Measurements from ENCODE around the gene PEX11B.

PEX11B gene

DNA sequence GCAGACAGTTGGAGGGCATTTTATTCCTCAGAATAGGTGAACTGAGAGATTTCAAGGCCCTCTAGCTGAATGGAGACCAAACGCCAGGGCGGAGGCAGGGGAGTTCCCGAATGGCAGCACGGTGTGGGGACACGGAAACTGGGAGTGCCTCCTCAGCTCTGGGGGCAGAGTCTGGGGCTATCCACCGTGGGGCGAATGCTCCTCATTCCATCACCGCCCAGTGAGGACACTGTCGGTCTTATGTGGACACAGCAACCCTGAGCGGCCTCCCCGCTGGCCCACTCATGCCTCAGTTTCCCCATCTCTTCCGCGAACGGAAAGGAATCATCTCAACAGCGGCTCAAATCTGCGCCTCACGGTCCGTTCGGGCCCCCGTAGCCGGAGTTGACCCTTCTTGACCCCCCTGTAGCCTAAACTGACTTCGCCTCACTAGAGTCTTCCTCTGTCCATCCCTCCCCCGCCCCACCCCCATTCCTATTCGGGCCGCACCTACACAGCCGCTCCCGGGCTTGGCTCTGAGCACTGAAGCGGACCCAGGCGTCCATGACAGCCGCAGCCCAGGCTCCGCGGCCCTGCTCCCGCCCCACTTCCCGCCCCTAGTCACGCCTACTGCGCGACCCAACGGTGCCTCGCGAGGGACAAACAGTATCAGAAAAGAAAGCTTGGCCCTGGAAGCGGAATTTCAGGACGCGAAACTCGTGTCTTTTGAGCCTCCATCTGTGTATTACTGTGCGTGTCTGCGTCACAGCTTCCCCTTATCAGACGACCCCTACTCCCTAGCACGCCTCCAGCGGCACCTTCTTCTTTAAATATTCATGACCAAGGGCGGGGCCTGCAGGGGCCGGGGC, at the start of gene PEX11B:
Gene PEX11B (minus strand): TSS at position 574 of the 848 bp plus-strand sequence. CDS start 29 bp downstream, at position 545.
- DNase-seq: peak; percentile 81

DNA sequence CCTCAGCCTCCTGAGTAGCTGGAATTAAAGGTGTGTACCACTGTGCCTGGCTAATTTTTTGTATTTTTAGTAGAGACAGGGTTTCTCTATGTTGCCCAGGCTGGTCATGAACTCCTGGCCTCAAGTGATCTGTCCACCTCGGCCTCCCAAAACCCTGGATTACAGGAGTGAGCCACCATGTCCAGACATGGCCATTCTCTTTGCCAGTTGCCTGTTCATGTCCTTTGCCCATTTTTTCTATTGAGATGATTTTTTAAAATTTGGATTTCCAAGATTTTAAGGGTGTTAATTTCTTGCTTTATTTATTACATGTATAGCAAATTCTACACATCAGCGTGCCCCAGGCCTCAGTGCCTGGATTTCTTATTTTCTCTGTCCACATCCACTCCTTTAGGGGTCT, 48.8 kb upstream of the PEX11B start:
- no peak for DNase-seq

DNA sequence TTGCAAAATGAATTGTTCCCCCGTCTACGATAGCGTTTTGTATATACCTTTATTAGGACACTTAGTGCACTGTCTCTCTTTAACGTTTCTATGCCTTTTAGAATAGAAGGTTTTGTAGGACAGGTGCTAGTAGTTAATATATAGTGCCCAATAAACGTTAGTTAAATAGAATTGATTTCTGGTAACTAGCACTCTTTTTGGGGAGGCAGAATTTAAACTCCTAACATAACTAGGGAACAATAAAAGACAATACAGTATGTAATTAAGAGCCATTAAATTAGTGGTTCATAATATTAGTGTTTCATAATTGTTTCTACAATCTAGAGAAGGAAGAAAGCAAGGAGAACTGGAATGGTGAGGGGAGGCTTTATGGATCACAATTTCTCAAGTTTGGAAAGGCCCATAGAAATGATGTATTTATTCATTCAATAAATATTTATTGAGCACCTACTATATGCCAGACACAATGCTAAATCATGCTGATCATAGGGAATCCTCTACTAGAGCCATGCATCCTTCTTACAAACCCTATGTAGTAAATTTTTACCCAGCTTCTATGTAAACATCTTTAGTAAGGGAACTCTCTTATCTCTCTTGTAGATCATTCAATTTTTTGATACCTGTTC, 46.7 kb upstream of the PEX11B start:
- DNase-seq: no peak

- DNase-seq: peak; percentile 91
These were observed 46.0 kb upstream of the PEX11B start, which contains the start of the genes ANKRD34A and POLR3GL for GRCh38 chr1:145964328-145965118. Gene ANKRD34A, minus strand, starts transcription at chr1:145964575. Its CDS starts 2,816 bp downstream, at chr1:145961759. Gene POLR3GL, plus strand, starts transcription at chr1:145964690. Its CDS starts 10,176 bp downstream, at chr1:145974866.

DNA sequence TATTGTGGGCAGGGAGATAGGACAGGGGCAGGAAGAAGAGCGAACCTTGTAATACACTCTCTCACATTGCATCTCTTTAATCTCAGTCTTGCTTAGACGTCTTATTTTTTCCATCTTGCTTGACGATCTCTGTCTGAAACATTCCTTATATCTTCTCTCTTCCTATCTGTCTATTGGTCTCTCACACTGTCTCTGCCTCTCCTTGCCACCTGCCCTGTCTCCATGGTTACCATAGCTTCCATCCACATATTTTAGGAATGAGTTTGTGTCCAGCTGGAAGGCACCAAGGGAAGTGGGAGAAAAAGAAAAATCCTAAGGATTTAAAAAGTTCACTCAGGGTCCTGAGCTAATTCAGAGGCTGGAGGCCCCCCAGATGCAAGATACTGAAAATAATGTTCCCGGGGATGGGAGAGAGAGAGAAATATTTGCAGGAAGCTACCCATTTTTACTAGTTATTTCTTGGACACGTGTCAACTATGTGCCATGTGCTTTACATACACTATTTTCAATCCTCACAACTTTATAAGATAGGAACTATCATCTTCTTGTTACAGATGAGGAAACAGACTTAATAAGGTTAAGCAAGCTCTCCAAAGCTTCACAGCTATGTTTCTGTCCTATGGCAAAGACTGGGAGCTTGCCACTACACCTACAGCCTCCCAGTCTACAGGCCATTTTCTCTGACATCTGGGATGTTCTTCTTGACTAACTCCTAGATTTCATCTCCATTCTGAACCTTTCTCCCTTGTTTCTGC, 44.9 kb upstream of the PEX11B start:
- peak; percentile 87 for DNase-seq

DNA sequence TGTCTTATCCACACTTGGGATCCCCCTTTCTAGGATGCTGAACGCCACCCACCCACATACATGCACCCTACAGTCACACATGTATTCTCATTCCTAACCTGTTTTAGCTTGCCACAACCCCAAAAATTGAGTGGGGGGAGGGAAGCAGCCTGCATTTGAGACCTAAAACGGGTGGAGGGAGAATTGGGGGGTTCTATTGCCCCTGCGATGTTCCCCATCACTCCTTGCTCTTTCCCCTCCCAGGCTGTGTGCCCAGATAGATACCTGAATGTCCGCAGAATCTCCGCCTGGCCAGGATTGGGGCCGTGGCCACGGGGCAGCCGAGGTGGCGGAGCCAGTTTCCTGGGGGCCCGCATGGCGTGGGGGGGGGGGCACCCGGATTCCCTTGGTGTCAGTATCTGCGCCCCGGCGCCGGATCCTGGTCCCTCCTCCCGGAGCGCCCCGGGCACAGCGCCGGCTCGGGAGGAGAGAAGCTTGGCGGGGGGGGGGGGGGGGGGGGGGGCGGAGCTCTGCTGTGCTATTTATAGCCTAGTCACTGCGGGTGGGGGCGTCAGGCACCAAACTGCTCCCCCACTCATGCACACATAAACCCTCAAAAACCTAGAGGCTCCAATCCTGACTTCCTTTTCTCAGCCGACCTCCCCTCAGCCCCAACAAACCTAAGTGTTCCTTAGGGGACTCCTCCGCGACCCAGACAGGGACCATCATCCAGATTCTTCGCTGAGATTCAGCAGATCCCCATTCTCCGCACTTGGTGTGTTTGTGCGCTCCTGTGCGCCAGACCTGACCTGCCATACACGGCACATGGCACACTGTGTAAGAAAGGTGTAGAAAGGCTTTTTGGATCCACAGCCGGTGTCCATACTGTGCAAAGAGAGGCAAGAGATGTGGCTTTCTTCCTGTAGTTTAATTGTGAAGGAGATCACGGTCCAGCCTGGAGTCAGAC, 43.9 kb upstream of the PEX11B start:
- no peak for DNase-seq

DNA sequence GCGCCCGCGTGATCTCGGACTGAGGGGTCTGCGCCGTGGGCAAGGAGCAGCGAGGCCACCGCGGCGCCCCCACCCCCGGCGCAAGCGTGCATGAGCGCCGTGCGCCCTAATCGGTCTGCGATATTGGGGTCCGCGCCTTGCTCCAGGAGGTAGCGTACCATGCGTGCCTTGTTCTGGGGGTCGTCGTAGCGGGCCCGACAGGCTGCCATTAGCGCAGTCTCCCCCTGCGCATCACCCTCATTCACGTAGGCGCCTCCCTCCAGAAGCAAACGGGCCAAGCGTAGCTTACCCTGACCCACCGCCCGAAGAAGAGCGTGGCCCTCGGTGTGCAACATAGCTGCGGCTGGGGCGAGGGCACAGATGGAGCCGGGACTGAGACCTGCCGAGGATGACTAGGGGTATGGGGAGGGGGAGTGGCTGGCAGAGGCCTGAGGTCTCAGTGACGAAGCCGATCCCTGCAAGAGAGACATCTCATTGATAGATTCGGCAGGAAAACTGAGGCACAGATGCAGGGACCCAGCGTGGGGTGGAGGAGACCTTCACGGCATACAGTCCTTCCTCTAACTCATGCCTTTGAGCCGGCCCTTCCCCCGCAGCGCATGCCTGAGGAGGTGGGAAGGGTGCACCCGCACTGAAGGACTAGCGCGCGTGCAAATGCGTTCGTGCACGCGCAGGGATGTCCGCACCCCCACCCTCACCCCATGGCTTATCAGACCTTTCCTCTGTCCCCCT, 43.1 kb upstream of the PEX11B start:
- DNase-seq: no peak

- DNase-seq: no peak
These were observed 42.5 kb upstream of the PEX11B start for GRCh38 chr1:145961109-145961424.

DNA sequence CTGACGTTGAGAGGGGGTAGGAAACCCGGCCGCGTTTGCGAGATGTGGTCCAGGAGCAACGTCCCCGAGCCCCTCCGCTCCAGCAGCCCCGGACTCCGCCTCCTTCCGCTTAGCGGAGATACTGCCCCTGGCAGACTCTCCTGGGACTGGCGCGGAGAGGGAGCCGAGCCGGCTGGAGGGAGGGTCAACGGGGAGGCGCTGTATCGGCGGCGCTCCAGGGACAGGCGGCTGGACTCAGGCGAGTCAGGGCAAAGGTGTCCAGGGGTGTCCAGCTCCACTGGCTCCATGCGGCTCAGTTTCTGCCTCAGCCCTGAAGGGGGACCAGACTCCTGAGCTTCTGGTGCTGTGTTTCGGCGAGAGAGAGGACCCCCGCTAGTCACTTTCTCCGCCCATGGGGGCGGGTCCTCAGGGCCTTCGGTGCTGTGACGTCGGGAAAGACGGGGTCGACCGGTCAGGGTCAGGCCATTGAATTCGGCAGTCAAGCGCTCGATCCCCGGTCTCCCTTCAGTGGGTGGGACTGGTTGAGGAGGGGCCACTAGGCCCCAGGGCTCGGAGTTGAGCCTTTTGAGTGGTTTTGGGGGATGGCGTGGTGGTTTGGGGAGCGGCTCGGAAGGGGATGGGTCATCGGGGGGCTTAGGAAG, 42.1 kb upstream of the PEX11B start:
- peak; percentile 58 for DNase-seq

- DNase-seq: no peak
These were observed 41.5 kb upstream of the PEX11B start for GRCh38 chr1:145959957-145960467.

GRCh38 chr1:145959333-145959732, 40.8 kb upstream of the PEX11B start:
- no peak for DNase-seq

GRCh38 chr1:145958734-145959133, 40.2 kb upstream of the PEX11B start:
- DNase-seq: no peak

DNA sequence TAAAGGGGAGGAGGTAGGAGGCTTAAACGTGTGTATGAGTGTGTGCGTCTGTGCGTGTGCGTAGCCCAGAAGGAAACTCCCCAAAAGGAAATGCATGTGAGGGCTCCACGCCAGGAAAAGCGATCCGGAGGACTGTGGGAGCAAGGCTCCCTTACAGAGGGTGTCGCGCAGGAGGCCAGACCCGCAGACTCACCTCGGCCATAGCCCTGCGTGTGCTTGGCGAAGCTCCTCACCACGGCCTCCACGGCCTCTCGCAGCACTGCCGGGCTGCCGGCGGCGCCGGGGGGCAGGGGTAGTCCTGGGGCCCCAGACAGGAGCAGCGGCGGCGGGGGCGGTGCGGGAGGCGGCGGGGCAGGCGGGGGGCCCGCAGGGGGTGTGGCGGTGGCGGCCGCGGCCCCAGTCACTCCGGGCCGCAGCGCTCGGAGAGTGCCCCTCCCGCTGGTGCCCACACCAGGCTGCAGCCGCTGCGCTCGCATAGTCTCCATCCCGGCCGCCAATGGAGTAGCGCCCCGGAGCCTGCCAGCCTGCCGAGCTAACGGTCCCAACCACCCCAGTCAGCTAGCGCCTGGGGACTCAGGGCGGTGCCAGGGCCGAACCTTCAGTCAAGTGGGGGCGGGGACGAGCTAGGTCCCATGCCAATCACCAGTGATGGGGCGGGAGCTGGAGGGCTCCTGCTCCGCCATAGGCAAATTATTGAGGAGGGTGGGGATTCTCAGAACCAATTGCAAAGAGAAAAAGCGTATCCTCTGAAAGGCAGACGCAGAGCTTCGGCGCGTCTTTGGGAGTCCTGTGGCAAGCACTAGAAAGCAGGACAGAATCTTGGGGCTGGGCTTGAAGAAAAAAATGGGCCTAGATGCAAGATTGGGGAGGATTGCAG, 39.2 kb upstream of the PEX11B start, which contains the start of gene LIX1L:
Gene LIX1L (minus strand): TSS at position 575 of the 877 bp plus-strand sequence. CDS start 90 bp downstream, at position 485.
- peak; percentile 97 for DNase-seq

GRCh38 chr1:145956781-145957442, 38.4 kb upstream of the PEX11B start:
- DNase-seq: peak; percentile 55

DNA sequence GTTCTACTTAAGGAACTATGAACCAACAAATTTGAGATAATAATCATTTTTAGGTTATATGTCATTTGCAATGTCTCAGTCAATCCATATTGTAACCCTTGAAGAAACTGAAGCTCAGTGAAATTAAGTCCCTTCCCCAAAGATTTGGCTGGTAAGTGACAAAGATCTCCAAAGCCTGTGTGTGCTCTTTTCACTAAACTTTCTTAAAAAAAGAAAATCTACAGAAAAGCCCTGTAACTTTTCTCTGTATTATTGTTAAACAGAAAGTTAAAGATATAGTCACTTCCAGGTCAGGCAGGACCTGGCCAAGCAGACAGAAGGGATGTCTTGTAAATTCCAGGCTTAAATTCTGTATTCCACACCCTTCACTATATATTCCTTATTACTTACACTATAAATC, 37.8 kb upstream of the PEX11B start:
- DNase-seq: no peak

DNA sequence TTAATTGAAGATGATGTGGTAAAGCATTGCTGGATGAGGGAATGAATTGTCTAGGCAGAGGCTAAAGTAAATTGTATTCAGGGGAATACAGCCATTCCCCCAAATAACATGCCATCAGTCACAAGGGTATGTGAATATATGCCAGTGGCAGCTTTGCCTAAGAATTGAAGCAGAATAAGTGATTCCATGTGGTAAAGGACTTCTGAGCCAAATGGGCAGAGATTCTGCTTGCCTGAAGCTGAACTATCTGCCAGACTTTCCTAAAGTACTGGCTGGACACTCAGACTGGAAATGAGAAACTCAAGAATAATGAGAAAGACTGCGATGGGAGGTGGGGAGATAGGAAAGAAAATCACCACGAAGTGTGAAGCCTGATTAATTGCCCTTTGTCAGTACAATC, 36.9 kb upstream of the PEX11B start:
- no peak for DNase-seq

DNA sequence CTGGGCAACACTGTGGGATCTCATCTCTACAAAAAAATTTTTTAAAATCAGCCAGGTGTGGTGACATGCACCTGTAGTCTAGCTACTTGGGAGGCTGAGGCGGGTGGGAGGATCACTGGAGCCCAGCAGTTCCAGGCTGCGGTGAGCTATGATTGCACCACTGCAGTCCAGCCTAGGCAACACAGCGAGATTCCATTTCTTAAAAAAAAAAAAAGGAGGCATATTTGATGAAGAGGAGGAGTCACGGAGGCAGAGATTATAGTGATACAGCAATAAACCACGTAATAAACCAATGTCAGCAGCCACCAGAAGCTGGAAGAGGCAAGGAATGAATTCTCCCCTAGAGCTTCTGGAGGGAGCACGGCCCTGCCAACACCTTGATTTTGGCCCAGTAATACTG, 35.3 kb upstream of the PEX11B start:
- DNase-seq: no peak

DNA sequence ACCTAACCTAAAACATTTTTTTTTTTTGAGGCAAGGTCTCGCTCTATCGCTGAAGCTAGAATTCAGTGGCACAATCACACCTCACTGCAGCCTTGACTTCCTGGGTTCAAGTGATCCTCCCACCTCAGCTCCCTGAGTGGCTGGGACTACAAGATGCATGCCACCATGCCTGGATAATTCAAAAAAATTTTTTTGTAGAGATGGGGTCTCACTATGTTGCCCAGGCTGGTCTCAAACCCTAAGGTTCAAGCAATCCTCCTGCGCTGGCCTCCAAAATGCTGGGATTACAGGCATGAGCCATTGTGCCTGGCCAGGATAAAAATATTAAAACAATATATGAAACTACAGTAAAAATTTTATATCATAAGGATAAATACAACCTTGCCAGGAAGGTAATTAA, 34.4 kb upstream of the PEX11B start:
- DNase-seq: no peak

Data from fibroblast of upper back skin (primary cell).